Adipose tissue (tissue), 3 donors: ENCODE measurements around the gene SETBP1. TPM values are rescaled to one million over a fixed set of nuclear protein-coding genes. Genes with fewer than 3 reads are reported as not detected.
"Not testable (repeated sequence)": the region's sequence is repeated elsewhere in the genome, so short reads cannot be mapped to it uniquely, and the experiment has no call there.

Experiments
- H3K27ac ChIP-seq: one replicate; pipeline ENCODE4 v1.5.1; 2013; ENCODE audit warnings: low read depth, low read length
- WGBS, 3 donors: extraction: QIAGEN DNeasy Blood & Tissue Kit; methylation state at CpG; one replicate each; pipeline ENCODE4 v1.1.7; 2013; 5-methylcytosine and 5-hydroxymethylcytosine counted together
- polyA plus RNA-seq, 3 donors: library from polyadenylated mRNA; stranded (reverse); fragments of 200-250 nt; gene quantifications; one replicate each; pipeline ENCODE4 v1.2.3, GENCODE V29; 2013
- donor health status: healthy with polysubstance abuse.
- donor health status: Bipolar disorder and iron deficiency.
- donor health status: healthy.

SETBP1 gene
- polyA plus RNA-seq, 3 donors = 2.3 to 5.6 (median 2.7) TPM

- 80 to 97% (median 85%) methylated on average over 5 of the region's 5 CpGs for WGBS, 3 donors
- no peak overlapping the region for H3K27ac ChIP-seq
These were observed 17.8 kb downstream of the SETBP1 start for GRCh38 chr18:44698518-44698917.

GRCh38 chr18:44699572-44700261 is 19.0 kb downstream of the SETBP1 start:
- 50 to 64% (median 51%) methylated on average over 10 of the region's 10 CpGs for WGBS, 3 donors
- no peak overlapping the region for H3K27ac ChIP-seq

- 23 to 48% (median 48%) methylated on average over 5 of the region's 5 CpGs for WGBS, 3 donors
- no peak overlapping the region for H3K27ac ChIP-seq
These were observed 20.0 kb downstream of the SETBP1 start for GRCh38 chr18:44700652-44701051.

- WGBS, 3 donors = 81 to 86% (median 84%) methylated on average over 10 of the region's 10 CpGs
- no peak overlapping the region for H3K27ac ChIP-seq
These were observed 20.5 kb downstream of the SETBP1 start for GRCh38 chr18:44701227-44701626.

GRCh38 chr18:44702594-44702993 is 21.9 kb downstream of the SETBP1 start:
- WGBS, 3 donors = 90 to 100% (median 98%) methylated on average over 1 of the region's 1 CpG
- no peak overlapping the region for H3K27ac ChIP-seq

GRCh38 chr18:44704135-44704789 is 23.6 kb downstream of the SETBP1 start:
- WGBS, 3 donors = 90 to 97% (median 94%) methylated on average over 1 of the region's 1 CpG
- H3K27ac ChIP-seq = no peak overlapping the region

GRCh38 chr18:44705075-44705675 is 24.5 kb downstream of the SETBP1 start:
- no peak overlapping the region for H3K27ac ChIP-seq
- WGBS, 3 donors = 87 to 99% (median 93%) methylated on average over 2 of the region's 2 CpGs

- 63 to 65% (median 63%) methylated on average over 9 of the region's 9 CpGs for WGBS, 3 donors
- H3K27ac ChIP-seq = no peak overlapping the region
These were observed 27.9 kb downstream of the SETBP1 start for GRCh38 chr18:44708451-44709083.

- H3K27ac ChIP-seq = no peak overlapping the region
- WGBS, 3 donors = 53 to 75% (median 53%) methylated on average over 9 of the region's 9 CpGs
These were observed 28.8 kb downstream of the SETBP1 start for GRCh38 chr18:44709307-44710126.

- no peak overlapping the region for H3K27ac ChIP-seq
- 92 to 95% (median 93%) methylated on average over 8 of the region's 8 CpGs for WGBS, 3 donors
These were observed 30.2 kb downstream of the SETBP1 start for GRCh38 chr18:44710931-44711330.

GRCh38 chr18:44712025-44712424 is 31.3 kb downstream of the SETBP1 start:
- no peak overlapping the region for H3K27ac ChIP-seq
- 79 to 92% (median 86%) methylated on average over 2 of the region's 2 CpGs for WGBS, 3 donors

GRCh38 chr18:44713435-44713834 is 32.7 kb downstream of the SETBP1 start:
- WGBS, 3 donors = 95 to 97% (median 97%) methylated on average over 3 of the region's 3 CpGs
- no peak overlapping the region for H3K27ac ChIP-seq

- 93 to 97% (median 95%) methylated on average over 9 of the region's 9 CpGs for WGBS, 3 donors
- no peak overlapping the region for H3K27ac ChIP-seq
These were observed 33.7 kb downstream of the SETBP1 start for GRCh38 chr18:44714376-44714775.

GRCh38 chr18:44715245-44715644 is 34.6 kb downstream of the SETBP1 start:
- 69 to 79% (median 78%) methylated on average over 7 of the region's 7 CpGs for whole genome bisulfite sequencing, 3 donors
- no peak overlapping the region for H3K27ac ChIP-seq

GRCh38 chr18:44715842-44716241 is 35.2 kb downstream of the SETBP1 start:
- H3K27ac ChIP-seq = no peak overlapping the region
- 70 to 89% (median 89%) methylated on average over 6 of the region's 6 CpGs for WGBS, 3 donors

GRCh38 chr18:44716697-44717163 is 36.0 kb downstream of the SETBP1 start:
- no peak overlapping the region for H3K27ac ChIP-seq
- 92 to 95% (median 92%) methylated on average over 5 of the region's 5 CpGs for WGBS, 3 donors

- 84 to 89% (median 88%) methylated on average over 3 of the region's 3 CpGs for WGBS, 3 donors
- no peak overlapping the region for H3K27ac ChIP-seq
These were observed 38.9 kb downstream of the SETBP1 start for GRCh38 chr18:44719519-44720060.

GRCh38 chr18:44721748-44722147 is 41.1 kb downstream of the SETBP1 start:
- not testable (repeated sequence) for H3K27ac ChIP-seq
- WGBS, 3 donors = 76 to 85% (median 83%) methylated on average over 3 of the region's 3 CpGs
